Testis (tissue), 3 donors: Measurements from ENCODE around the gene PDGFB. TPM values are rescaled to one million over a fixed set of nuclear protein-coding genes. Genes with fewer than 3 reads are reported as not detected.

Experiments
- DNase-seq: peaks from one replicate; pipeline ENCODE4 v3.0.0-alpha.2; 2019
- H3K27ac ChIP-seq, 2 donors: fragments of 200-600 bp; sonication (generic); one replicate each; pipeline ENCODE4 v1.5.1; 2019
- H3K27me3 ChIP-seq: fragments of 200-600 bp; sonication (generic); one replicate; pipeline ENCODE4 v1.5.1; 2019
- H3K36me3 ChIP-seq: fragments of 200-600 bp; sonication (generic); one replicate; pipeline ENCODE4 v1.5.1; 2017; ENCODE audit warnings: low read depth; ENCODE audit errors: missing control alignments
- H3K4me1 ChIP-seq: fragments of 200-600 bp; sonication (generic); one replicate; pipeline ENCODE4 v1.5.1; 2019
- H3K4me3 ChIP-seq, 2 donors: fragments of 200-600 bp; sonication (generic); one replicate each; pipeline ENCODE4 v1.5.1; 2017 to 2019
- H3K9me3 ChIP-seq: fragments of 200-600 bp; sonication (generic); one replicate; pipeline ENCODE4 v1.5.1; 2017
- POLR2A ChIP-seq: fragments of 450-650 bp; IDR thresholded peaks from one replicate; pipeline ENCODE4 v1.6.1; 2017; ENCODE audit warnings: antibody characterized with exemption, mild to moderate bottlenecking, moderate library complexity
- WGBS, 2 donors: methylation state at CpG; one replicate each; pipeline ENCODE4 v1.1.5; 2018; 5-methylcytosine and 5-hydroxymethylcytosine counted together
- intact Hi-C: fragments of 100-400 bp; cut with DNase I; formaldehyde crosslinking; loops from one replicate; pipeline ENCODE4 v1.15.1; 2023; ENCODE audit warnings: low total_unique reads
- polyA plus RNA-seq: library from polyadenylated mRNA; stranded (reverse); fragments of 350-450 nt; fragmentation: Illumina TruSeq; extraction: RNeasy Lipid Tissue Mini Kit (QIAGEN cat#74804); gene quantifications from one replicate; pipeline ENCODE4 v1.2.3, GENCODE V29; 2014; ENCODE audit warnings: low read depth, low replicate concordance; ENCODE audit not compliant: insufficient read depth
- total RNA-seq, 2 donors: library from RNA; depleted of rRNA; stranded (reverse); fragments of >200 nt; gene quantifications; one replicate each; pipeline ENCODE4 v1.2.3, GENCODE V29; 2016
- TF ChIP-seq, protein P1 (sequence below), 3 experiments: fragments of 450-650 bp in 2 of 3; fragments of 200-600 bp in 1 of 3; sonication (generic) in 1 of 3; IDR thresholded peaks; one replicate each; pipeline ENCODE4 v1.5.1; 2016 to 2019; ENCODE audit warnings: antibody characterized with exemption in 3 of 3, mild to moderate bottlenecking in 2 of 3, moderate library complexity in 1 of 3

Gene PDGFB
- total and polyA plus RNA-seq, 3 donors from 2014 or later = 7.7 to 13.3 (median 9.8) TPM

DNA sequence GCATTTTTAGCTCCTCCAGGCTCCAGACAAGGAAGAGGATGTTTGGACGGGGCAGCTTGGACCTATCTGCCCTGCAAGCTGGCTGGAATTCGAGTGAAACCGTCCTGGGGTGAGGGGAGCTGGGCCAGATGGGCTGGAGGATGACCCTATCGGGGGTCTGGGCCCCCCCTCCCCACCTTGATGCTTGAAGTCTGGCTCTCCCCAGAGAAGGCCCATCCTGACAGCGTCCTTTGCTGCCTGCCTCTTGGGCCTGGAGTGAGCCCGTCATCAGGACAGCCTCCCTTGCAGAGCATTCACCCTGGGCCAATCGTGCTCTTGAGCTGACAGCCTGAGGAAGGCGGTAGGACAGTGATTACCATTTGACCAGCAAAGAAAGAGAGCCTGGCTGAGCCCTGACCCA lies 5.3 kb upstream of the PDGFB start:
- H3K27ac ChIP-seq = no peak overlapping the region
- DNase-seq = no peak
- no peaks in the 10 kb centered on the region for H3K9me3 ChIP-seq
- no peaks in the 10 kb centered on the region for H3K36me3 ChIP-seq
- TF ChIP-seq POLR2A = no peak
- no peaks in the 10 kb centered on the region for H3K27me3 ChIP-seq
- peaks cover 15% of the 10 kb centered on the region for H3K4me1 ChIP-seq
- intact Hi-C loops = no loop called here
- H3K4me3 ChIP-seq = no peak overlapping the region
- WGBS, 2 donors = 72 to 86% methylated on average over 4 to 8 of the region's 8 CpGs

DNA sequence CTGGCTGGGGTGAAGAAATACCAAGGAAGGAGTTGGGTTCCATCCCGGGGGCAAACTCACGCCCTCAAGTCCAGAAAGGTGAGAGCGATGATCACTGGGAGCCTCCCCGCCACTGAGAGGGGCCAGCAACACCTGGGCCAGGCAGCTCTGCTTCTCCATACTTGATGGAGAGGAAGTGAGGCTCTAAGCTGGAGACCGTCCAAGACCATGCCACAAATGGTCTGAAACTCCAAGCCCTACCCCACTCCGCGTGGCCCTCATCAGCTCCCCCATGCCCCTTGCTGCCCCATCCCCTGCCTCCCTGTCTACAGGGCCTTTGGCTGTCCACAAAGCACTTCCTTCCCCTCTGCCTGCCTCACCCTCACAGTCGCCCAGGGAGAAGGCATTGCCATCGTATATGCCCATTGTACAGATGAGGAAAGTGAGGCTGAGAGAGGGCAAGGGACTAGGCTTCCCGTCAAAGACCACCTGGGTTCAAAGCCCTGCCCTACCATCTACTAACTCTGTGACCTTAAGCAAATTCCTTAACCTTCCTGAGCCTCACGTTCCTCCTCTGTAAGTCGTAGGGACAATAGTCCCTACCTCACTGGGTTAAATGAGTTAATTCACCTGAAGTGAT lies 4.4 kb upstream of the PDGFB start:
- Histone ChIP-seq H3K9me3 (no peaks in the 10 kb centered on the region), H3K4me3 (no peak overlapping the region), H3K4me1 (peaks cover 15% of the 10 kb centered on the region), H3K27me3 (no peaks in the 10 kb centered on the region), H3K36me3 (no peaks in the 10 kb centered on the region), H3K27ac (no peak overlapping the region)
- intact Hi-C loops = no loop called here
- TF ChIP-seq, protein P1, sequence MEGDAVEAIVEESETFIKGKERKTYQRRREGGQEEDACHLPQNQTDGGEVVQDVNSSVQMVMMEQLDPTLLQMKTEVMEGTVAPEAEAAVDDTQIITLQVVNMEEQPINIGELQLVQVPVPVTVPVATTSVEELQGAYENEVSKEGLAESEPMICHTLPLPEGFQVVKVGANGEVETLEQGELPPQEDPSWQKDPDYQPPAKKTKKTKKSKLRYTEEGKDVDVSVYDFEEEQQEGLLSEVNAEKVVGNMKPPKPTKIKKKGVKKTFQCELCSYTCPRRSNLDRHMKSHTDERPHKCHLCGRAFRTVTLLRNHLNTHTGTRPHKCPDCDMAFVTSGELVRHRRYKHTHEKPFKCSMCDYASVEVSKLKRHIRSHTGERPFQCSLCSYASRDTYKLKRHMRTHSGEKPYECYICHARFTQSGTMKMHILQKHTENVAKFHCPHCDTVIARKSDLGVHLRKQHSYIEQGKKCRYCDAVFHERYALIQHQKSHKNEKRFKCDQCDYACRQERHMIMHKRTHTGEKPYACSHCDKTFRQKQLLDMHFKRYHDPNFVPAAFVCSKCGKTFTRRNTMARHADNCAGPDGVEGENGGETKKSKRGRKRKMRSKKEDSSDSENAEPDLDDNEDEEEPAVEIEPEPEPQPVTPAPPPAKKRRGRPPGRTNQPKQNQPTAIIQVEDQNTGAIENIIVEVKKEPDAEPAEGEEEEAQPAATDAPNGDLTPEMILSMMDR (IDR thresholded peaks at IDR 0.05) = no peak
- no peak for TF ChIP-seq POLR2A
- no peak for DNase-seq
- 84 to 86% methylated on average over 12 of the region's 12 CpGs for WGBS, 2 donors

DNA sequence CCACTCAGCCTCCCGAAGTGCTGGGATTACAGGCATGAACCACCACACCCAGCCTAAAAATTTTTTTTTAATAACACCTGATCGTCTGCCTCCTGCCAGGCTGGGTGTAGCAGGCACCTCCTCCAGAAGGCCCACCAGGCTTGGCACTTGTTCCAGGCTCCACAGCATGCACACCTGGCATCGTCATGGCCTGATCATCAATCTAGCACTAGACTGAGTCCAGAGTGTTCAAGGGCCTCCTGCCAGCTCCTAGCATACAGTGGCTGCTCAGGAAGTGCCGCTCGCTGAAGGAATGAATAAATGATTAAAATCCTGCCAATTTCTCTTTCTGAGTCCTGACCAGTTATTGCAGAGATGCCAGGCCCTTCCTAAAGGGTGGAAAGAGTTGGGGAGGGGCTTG lies 3.5 kb upstream of the PDGFB start:
- Histone ChIP-seq H3K27ac (no peak overlapping the region), H3K36me3 (no peaks in the 10 kb centered on the region), H3K9me3 (no peaks in the 10 kb centered on the region), H3K27me3 (no peaks in the 10 kb centered on the region), H3K4me3 (no peak overlapping the region), H3K4me1 (peaks cover 14% of the 10 kb centered on the region)
- WGBS, 2 donors = 55 to 67% methylated on average over 5 of the region's 5 CpGs
- intact Hi-C loops = no loop called here
- TF ChIP-seq, protein P1 (IDR thresholded peaks at IDR 0.05) = no peak
- no peak for TF ChIP-seq POLR2A
- no peak for DNase-seq

DNA sequence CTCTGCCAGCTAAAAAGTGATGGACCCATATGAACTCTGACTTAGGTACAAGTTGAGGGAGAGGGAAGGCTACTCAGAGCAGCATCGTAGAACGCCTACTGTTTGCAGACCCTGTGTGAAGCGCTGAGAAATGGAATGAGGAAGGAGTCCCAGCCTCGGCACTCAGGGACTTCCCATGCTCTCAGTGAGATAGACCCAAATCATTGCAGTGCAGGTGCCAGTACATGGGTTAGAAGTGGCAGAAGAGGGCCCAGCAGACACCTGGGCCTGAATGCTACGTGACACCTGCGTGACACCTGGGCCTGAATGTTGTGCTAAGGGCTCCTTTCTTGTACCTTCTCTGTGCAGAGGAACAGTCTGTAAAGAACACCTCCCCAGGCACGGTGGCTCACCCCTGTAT lies 2.6 kb upstream of the PDGFB start:
- intact Hi-C loops = no loop called here
- 82 to 89% methylated on average over 7 of the region's 7 CpGs for WGBS, 2 donors

DNA sequence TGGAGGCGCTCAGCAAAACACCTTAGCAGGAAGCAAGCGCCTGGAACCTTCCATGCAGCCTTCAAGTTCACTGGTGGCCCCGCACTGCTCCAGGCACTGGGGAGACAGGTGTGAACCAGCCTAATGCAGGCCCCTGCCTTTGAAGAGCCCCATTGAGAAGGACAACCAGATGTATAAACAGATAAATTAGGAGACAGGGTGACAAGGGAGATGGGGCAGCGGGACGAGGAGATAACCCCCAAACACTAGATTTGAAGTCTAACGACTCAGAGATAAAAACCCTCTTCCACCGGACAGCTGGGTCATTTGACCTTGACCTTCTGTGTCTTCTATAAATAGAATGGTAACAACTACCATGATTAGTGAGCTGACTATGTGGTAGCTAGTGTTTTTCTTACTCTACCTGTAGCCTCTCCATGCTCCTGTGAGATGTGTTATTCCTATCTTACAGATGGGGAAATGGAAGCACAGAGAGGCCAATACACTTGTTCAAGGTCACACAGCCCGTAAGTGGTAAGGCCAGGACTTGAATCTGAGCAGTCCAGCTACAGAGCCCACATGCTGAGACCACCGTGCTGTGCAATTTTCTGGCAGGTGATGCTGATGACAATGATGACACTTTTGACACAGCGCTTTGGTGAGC lies 2.0 kb upstream of the PDGFB start:
- H3K4me1 ChIP-seq = peaks cover 15% of the 10 kb centered on the region
- H3K9me3 ChIP-seq = no peaks in the 10 kb centered on the region
- H3K27ac ChIP-seq = no peak overlapping the region
- DNase-seq = no peak
- H3K36me3 ChIP-seq = no peaks in the 10 kb centered on the region
- no peaks in the 10 kb centered on the region for H3K27me3 ChIP-seq
- TF ChIP-seq POLR2A = no peak
- TF ChIP-seq, protein P1 (IDR thresholded peaks at IDR 0.05) = no peak
- WGBS, 2 donors = 68% methylated on average over 10 of the region's 10 CpGs
- intact Hi-C loops = no loop called here
- no peak overlapping the region for H3K4me3 ChIP-seq

More for the DNA sequence above, 2.6 kb upstream of the PDGFB start:
- H3K36me3 ChIP-seq = no peaks in the 10 kb centered on the region
- no peak for DNase-seq
- H3K4me3 ChIP-seq = no peak overlapping the region
- H3K4me1 ChIP-seq = peaks cover 15% of the 10 kb centered on the region
- TF ChIP-seq, protein P1 (IDR thresholded peaks at IDR 0.05) = no peak
- no peak for TF ChIP-seq POLR2A
- no peak overlapping the region for H3K27ac ChIP-seq
- H3K27me3 ChIP-seq = no peaks in the 10 kb centered on the region
- H3K9me3 ChIP-seq = no peaks in the 10 kb centered on the region
